A549 (cell line): ENCODE data around the gene MLLT3. TPM values are rescaled to one million over a fixed set of nuclear protein-coding genes. Genes with fewer than 3 reads are reported as not detected.
A peak's percentile ranks its signal among the peaks of the same experiment; 100 is the strongest.

Experiments used
- ATAC-seq, 2 experiments: fragments of 200-7000 bp in 1 of 2; fragments of >200 bp in 1 of 2; cut with Nextera tagmentation in 1 of 2; cut with Tn5 transposase in 1 of 2; 3 replicates each; pipeline versions ENCODE4 v1.8.0 to v1.9.1; 2018 to 2020; ENCODE audit warnings: mild to moderate bottlenecking in 1 of 2, moderate library complexity in 1 of 2
- CTCF ChIA-PET: fragments of 300-600 bp; sonication (Branson Sonifier 250); formaldehyde crosslinking; extraction: SDS; loops from one replicate; lab custom pipeline; 2021; ENCODE audit warnings: antibody characterized with exemption, inconsistent platforms; lab: Yijun Ruan, JAX
- POLR2A ChIA-PET: fragments of 350-600 bp; formaldehyde crosslinking; extraction: SDS; loops from one replicate; lab custom pipeline; 2021; ENCODE audit warnings: antibody characterized with exemption, inconsistent platforms; lab: Yijun Ruan, JAX
- DNase-seq, 2 experiments: peaks; one replicate each; pipeline versions ENCODE4 v3.0.0 to v3.0.0-alpha.2; 2011 to 2016; ENCODE audit warnings: low read depth in 1 of 2, low spot score in 1 of 2
- FAIRE-seq: peaks from 2 replicates; lab custom pipeline; 2011; peaks lifted over from hg19 to GRCh38; lab: Jason Lieb, UNC
- H3K27ac ChIP-seq, 2 experiments: fragments of >200 bp; sonication (Bioruptor Twin); formaldehyde crosslinking; 3 replicates each; pipeline ENCODE4 v1.5.1; 2016 to 2017
- H3K4me1 ChIP-seq: fragments of >200 bp; sonication (Bioruptor Twin); formaldehyde crosslinking; 3 replicates; pipeline ENCODE4 v1.6.1; 2016
- H3K4me2 ChIP-seq: fragments of >200 bp; sonication (Bioruptor Twin); formaldehyde crosslinking; 3 replicates; pipeline ENCODE4 v1.6.1; 2016
- H3K4me3 ChIP-seq: fragments of >200 bp; sonication (Bioruptor Twin); formaldehyde crosslinking; 3 replicates; pipeline ENCODE4 v1.5.1; 2016
- H3K9me3 ChIP-seq: fragments of >200 bp; sonication (Bioruptor Twin); formaldehyde crosslinking; 3 replicates; pipeline ENCODE4 v1.6.1; 2016
- EHMT2 ChIP-seq: fragments of 200-600 bp; sonication (generic); IDR thresholded peaks from 2 replicates; pipeline ENCODE4 v1.6.1; 2016; ENCODE audit warnings: antibody characterized with exemption, low read depth, mild to moderate bottlenecking, moderate library complexity
- FOSL2 ChIP-seq, 2 experiments: fragments of 450-650 bp in 1 of 2; fragments of >200 bp in 1 of 2; sonication (Bioruptor Twin) in 1 of 2; formaldehyde crosslinking; IDR thresholded peaks; 2 replicates each; pipeline versions ENCODE4 v1.5.0 to v1.6.1; 2016 to 2020; ENCODE audit warnings: mild to moderate bottlenecking in 1 of 2, moderate library complexity in 1 of 2
- HOXA7 ChIP-seq: fragments of 250-450 bp; sonication (Bioruptor Pico); IDR thresholded peaks from 2 replicates; pipeline ENCODE4 v1.5.0; 2020; ENCODE audit warnings: mild to moderate bottlenecking, moderate library complexity
- HOXB13 ChIP-seq: fragments of 250-450 bp; sonication (Bioruptor Pico); IDR thresholded peaks from 2 replicates; pipeline ENCODE4 v1.5.0; 2020; ENCODE audit warnings: low read depth, mild to moderate bottlenecking, moderate library complexity
- KDM1A ChIP-seq: fragments of 200-600 bp; sonication (generic); IDR thresholded peaks from 2 replicates; pipeline ENCODE4 v1.6.1; 2016; ENCODE audit warnings: low read depth, mild to moderate bottlenecking
- MAFK ChIP-seq: fragments of 450-650 bp; IDR thresholded peaks from 2 replicates; pipeline ENCODE4 v1.6.1; 2014; ENCODE audit not compliant: partially characterized antibody
- MAZ ChIP-seq: fragments of 150-350 bp; IDR thresholded peaks from 2 replicates; pipeline ENCODE4 v1.6.1; 2014; ENCODE audit warnings: antibody characterized with exemption, low read depth, low read length, borderline replicate concordance
- MYC ChIP-seq: IDR thresholded peaks from 2 replicates; pipeline ENCODE4 v1.6.1; 2012; ENCODE audit warnings: mild to moderate bottlenecking, inconsistent platforms, low read length, improper control_type of control experiment, borderline replicate concordance
- NFE2L2 ChIP-seq: fragments of 150-350 bp; conservative IDR thresholded peaks from 2 replicates; pipeline ENCODE4 v1.6.1; 2014; ENCODE audit warnings: low read length
- NPAS2 ChIP-seq: fragments of 250-450 bp; sonication (Bioruptor Pico); IDR thresholded peaks from 2 replicates; pipeline ENCODE4 v1.8.0; 2022; ENCODE audit warnings: mild to moderate bottlenecking, moderate library complexity, borderline replicate concordance
- NR3C1 ChIP-seq: fragments of >200 bp; sonication (Bioruptor Twin); formaldehyde crosslinking; IDR thresholded peaks from 3 replicates; pipeline ENCODE4 v1.6.1; 2017
- PHF8 ChIP-seq: fragments of 200-600 bp; sonication (generic); IDR thresholded peaks from 2 replicates; pipeline ENCODE4 v1.6.1; 2016; ENCODE audit warnings: low read depth, mild to moderate bottlenecking, antibody characterized with exemption, moderate library complexity, borderline replicate concordance
- POLR2A ChIP-seq: IDR thresholded peaks from 2 replicates; pipeline ENCODE4 v1.6.1; 2012; ENCODE audit warnings: mild to moderate bottlenecking, low read length
- POLR2AphosphoS2 ChIP-seq: conservative IDR thresholded peaks from 2 replicates; pipeline ENCODE4 v1.6.1; 2012; ENCODE audit warnings: low read length, improper control_type of control experiment, inconsistent platforms
- RARB ChIP-seq: fragments of 250-450 bp; sonication (Bioruptor Pico); IDR thresholded peaks from 2 replicates; pipeline ENCODE4 v1.8.0; 2021; ENCODE audit warnings: mild to moderate bottlenecking, moderate library complexity
- RCOR1 ChIP-seq: fragments of 150-350 bp; IDR thresholded peaks from 2 replicates; pipeline ENCODE4 v1.6.1; 2014; ENCODE audit warnings: antibody characterized with exemption, low read length, low read depth
- RNF2 ChIP-seq: fragments of 200-600 bp; sonication (generic); IDR thresholded peaks from 2 replicates; pipeline ENCODE4 v1.6.1; 2016; ENCODE audit warnings: low read depth, mild to moderate bottlenecking, antibody characterized with exemption, moderate library complexity, borderline replicate concordance
- ZFP36 ChIP-seq: fragments of 450-650 bp; IDR thresholded peaks from 2 replicates; pipeline ENCODE4 v1.6.1; 2014; ENCODE audit warnings: borderline replicate concordance; ENCODE audit not compliant: partially characterized antibody
- WGBS: methylation state at CpG from one replicate; pipeline ENCODE4 v1.1.6; 2017; ENCODE audit errors: missing lambda C conversion rate; 5-methylcytosine and 5-hydroxymethylcytosine counted together
- polyA plus RNA-seq, 4 experiments: library from polyadenylated mRNA; depleted of rRNA in 3 of 4; stranded (reverse); fragments of >200 nt; fragmentation: RNase III in 1 of 4; extraction: RNeasy Plus Mini Kit Qiagen cat#74134 plus additional on column Dnase treatment in 1 of 4; gene quantifications; 2 replicates in 3 of 4; 3 replicates in 1 of 4; pipeline ENCODE4 v1.2.3, GENCODE V29; 2011 to 2017
- TF ChIP-seq, protein P1 (sequence below): fragments of 150-350 bp; IDR thresholded peaks from 2 replicates; pipeline ENCODE4 v1.6.1; 2014; ENCODE audit warnings: low read depth, mild to moderate bottlenecking, low read length
- TF ChIP-seq, protein P2 (sequence below): fragments of 250-450 bp; sonication (Bioruptor Pico); IDR thresholded peaks from 2 replicates; pipeline ENCODE4 v1.5.0; 2021; ENCODE audit warnings: mild to moderate bottlenecking, moderate library complexity, borderline replicate concordance
- TF ChIP-seq, protein P3 (sequence below): fragments of 450-650 bp; IDR thresholded peaks from 2 replicates; pipeline ENCODE4 v1.6.1; 2014; ENCODE audit warnings: antibody characterized with exemption
- TF ChIP-seq, protein P4 (sequence below): fragments of >200 bp; sonication (Bioruptor Twin); formaldehyde crosslinking; IDR thresholded peaks from 2 replicates; pipeline ENCODE4 v1.6.1; 2016
- TF ChIP-seq, protein P5 (sequence below): fragments of 250-450 bp; sonication (Bioruptor Pico); IDR thresholded peaks from 2 replicates; pipeline ENCODE4 v1.5.0; 2020; ENCODE audit warnings: low read depth, mild to moderate bottlenecking, moderate library complexity
- TF ChIP-seq, protein P6 (sequence below): fragments of >200 bp; sonication (Bioruptor Twin); formaldehyde crosslinking; IDR thresholded peaks from 3 replicates; pipeline ENCODE4 v1.5.1; 2016

The MLLT3 gene
- polyA plus RNA-seq, 2 of the 4 experiments (the other 2 are of a cell fraction): 14.3 to 47.6 TPM

DNA sequence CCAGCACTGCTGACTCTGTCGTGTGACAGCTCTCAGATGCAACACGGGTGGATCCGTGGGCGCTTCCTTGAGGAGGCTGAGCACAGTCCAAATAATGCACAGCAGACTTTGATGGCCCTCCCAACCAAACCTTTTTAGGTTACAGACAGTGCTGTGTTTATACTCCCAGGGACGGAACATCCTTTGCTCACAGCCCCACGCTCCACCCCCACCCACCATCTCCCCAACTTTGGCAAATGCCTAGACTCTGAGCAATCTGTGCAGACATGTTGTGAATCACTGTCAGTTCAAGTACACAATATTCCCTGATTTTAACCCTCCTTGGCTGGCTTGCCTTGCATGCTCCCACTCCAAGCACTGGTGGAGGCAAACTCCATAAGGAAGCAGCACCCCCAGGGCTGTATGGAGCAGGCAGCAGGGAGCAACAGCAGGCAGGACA is 324.6 kb downstream of the MLLT3 start:
- FAIRE-seq: no peak
- 29% methylated on average over 5 of the region's 6 CpGs for WGBS
- Histone ChIP-seq H3K4me1 (no peaks in the 10 kb centered on the region), H3K4me2 (no peak overlapping the region), H3K4me3 (no peak overlapping the region), H3K27ac (no peak overlapping the region; a peak in 1 of 6 replicates)
- DNase-seq: peak in 1 of 2 experiments; percentile 6
- ATAC-seq: peak; percentile 49 to 67; a peak in 5 of 6 replicates
- POLR2A ChIA-PET: no interaction called here
- TF ChIP-seq, protein P1, sequence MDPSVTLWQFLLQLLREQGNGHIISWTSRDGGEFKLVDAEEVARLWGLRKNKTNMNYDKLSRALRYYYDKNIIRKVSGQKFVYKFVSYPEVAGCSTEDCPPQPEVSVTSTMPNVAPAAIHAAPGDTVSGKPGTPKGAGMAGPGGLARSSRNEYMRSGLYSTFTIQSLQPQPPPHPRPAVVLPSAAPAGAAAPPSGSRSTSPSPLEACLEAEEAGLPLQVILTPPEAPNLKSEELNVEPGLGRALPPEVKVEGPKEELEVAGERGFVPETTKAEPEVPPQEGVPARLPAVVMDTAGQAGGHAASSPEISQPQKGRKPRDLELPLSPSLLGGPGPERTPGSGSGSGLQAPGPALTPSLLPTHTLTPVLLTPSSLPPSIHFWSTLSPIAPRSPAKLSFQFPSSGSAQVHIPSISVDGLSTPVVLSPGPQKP: no peak
- TF ChIP-seq NR3C1 (no peak; the same call in 2 of the 3 replicates), PHF8 (no peak), HOXA7 (no peak), MYC (no peak)
- TF ChIP-seq, protein P2, sequence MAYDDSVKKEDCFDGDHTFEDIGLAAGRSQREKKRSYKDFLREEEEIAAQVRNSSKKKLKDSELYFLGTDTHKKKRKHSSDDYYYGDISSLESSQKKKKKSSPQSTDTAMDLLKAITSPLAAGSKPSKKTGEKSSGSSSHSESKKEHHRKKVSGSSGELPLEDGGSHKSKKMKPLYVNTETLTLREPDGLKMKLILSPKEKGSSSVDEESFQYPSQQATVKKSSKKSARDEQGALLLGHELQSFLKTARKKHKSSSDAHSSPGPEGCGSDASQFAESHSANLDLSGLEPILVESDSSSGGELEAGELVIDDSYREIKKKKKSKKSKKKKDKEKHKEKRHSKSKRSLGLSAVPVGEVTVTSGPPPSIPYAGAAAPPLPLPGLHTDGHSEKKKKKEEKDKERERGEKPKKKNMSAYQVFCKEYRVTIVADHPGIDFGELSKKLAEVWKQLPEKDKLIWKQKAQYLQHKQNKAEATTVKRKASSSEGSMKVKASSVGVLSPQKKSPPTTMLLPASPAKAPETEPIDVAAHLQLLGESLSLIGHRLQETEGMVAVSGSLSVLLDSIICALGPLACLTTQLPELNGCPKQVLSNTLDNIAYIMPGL (CRISPR knock-in tag): no peak
- TF ChIP-seq, all 56 proteins: peak for 0
- no peaks in the 10 kb centered on the region for H3K9me3 ChIP-seq
- CTCF ChIA-PET: no interaction called here

DNA sequence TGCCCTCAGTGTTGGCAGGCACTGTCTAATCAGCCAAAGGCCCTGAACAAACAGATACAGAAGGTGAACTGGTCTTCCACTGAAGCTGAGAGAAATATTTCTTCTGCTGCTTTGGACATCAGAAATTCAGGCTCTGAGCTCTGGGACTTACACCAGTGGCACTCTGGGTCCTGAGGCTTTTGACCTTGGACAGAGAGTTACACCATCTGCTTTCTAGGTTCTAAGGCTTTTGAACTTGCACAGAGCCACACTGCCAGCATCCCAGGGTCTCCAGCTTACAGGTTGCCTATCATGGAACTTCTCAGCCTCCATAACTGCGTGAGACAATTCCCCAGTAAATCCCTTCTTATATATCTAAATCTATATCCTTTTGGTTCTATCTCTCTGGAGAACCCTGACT is 326.7 kb downstream of the MLLT3 start:
- DNase-seq (no peak), ATAC-seq (no peak), FAIRE-seq (no peak)
- TF ChIP-seq RARB (CRISPR knock-in tag) (no peak), ZFP36 (no peak), POLR2A (no peak), NPAS2 (no peak), KDM1A (no peak), RCOR1 (no peak), MAZ (no peak), POLR2AphosphoS2 (no peak), EHMT2 (no peak), RNF2 (no peak), HOXB13 (no peak), NFE2L2 (no peak), FOSL2 (IDR thresholded peaks at IDR 0.05) (no peak), FOSL2 (CRISPR knock-in tag; IDR thresholded peaks at IDR 0.05) (no peak), MAFK (no peak)
- TF ChIP-seq, protein P3, sequence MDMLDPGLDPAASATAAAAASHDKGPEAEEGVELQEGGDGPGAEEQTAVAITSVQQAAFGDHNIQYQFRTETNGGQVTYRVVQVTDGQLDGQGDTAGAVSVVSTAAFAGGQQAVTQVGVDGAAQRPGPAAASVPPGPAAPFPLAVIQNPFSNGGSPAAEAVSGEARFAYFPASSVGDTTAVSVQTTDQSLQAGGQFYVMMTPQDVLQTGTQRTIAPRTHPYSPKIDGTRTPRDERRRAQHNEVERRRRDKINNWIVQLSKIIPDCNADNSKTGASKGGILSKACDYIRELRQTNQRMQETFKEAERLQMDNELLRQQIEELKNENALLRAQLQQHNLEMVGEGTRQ: no peak
- TF ChIP-seq, protein P4, sequence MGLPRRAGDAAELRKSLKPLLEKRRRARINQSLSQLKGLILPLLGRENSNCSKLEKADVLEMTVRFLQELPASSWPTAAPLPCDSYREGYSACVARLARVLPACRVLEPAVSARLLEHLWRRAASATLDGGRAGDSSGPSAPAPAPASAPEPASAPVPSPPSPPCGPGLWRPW: no peak
- TF ChIP-seq, protein P5, sequence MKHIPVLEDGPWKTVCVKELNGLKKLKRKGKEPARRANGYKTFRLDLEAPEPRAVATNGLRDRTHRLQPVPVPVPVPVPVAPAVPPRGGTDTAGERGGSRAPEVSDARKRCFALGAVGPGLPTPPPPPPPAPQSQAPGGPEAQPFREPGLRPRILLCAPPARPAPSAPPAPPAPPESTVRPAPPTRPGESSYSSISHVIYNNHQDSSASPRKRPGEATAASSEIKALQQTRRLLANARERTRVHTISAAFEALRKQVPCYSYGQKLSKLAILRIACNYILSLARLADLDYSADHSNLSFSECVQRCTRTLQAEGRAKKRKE: no peak
- TF ChIP-seq, protein P6, sequence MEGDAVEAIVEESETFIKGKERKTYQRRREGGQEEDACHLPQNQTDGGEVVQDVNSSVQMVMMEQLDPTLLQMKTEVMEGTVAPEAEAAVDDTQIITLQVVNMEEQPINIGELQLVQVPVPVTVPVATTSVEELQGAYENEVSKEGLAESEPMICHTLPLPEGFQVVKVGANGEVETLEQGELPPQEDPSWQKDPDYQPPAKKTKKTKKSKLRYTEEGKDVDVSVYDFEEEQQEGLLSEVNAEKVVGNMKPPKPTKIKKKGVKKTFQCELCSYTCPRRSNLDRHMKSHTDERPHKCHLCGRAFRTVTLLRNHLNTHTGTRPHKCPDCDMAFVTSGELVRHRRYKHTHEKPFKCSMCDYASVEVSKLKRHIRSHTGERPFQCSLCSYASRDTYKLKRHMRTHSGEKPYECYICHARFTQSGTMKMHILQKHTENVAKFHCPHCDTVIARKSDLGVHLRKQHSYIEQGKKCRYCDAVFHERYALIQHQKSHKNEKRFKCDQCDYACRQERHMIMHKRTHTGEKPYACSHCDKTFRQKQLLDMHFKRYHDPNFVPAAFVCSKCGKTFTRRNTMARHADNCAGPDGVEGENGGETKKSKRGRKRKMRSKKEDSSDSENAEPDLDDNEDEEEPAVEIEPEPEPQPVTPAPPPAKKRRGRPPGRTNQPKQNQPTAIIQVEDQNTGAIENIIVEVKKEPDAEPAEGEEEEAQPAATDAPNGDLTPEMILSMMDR: no peak
- TF ChIP-seq, protein P2 (CRISPR knock-in tag): no peak
- 55% methylated on average over 1 of the region's 1 CpG for WGBS
- POLR2A ChIA-PET: no interaction called here
- Histone ChIP-seq H3K9me3 (no peaks in the 10 kb centered on the region), H3K4me2 (no peak overlapping the region), H3K27ac (no peak overlapping the region), H3K4me3 (no peak overlapping the region), H3K4me1 (no peaks in the 10 kb centered on the region)
- CTCF ChIA-PET: no interaction called here
